Skin epidermis (tissue), 12 donors: ENCODE data around the gene SLC17A9.

Experiments used
- H3K27ac ChIP-seq, 21 experiments: fragments of 200-600 bp; sonication (generic) in 11 of 21; one replicate each; pipeline ENCODE4 v1.5.0; 2020; ENCODE audit warnings: mild to moderate bottlenecking in 3 of 21, inconsistent platforms in 2 of 21, moderate library complexity in 2 of 21
- H3K4me3 ChIP-seq, 7 experiments: fragments of 200-600 bp; sonication (generic) in 2 of 7; one replicate each; pipeline ENCODE4 v1.5.0; 2020; ENCODE audit warnings: inconsistent platforms in 2 of 7, mild to moderate bottlenecking in 2 of 7, moderate library complexity in 1 of 7

SLC17A9 gene

GRCh38 chr20:62918831-62919230 is 33.7 kb upstream of the SLC17A9 start:
- H3K27ac ChIP-seq: peak overlapping the region in 4 of 21 experiments; percentile 2 to 69 (median 17)
- no peak overlapping the region for H3K4me3 ChIP-seq

- no peak overlapping the region for H3K4me3 ChIP-seq
- H3K27ac ChIP-seq: peak overlapping the region in 3 of 21 experiments; percentile 11 to 69 (median 25)
Observed at GRCh38 chr20:62920039-62920645, 32.4 kb upstream of the SLC17A9 start.

GRCh38 chr20:62921119-62921687 is 31.3 kb upstream of the SLC17A9 start:
- Histone ChIP-seq H3K27ac (peak overlapping the region in 3 of 21 experiments; percentile 4 to 37 (median 21)), H3K4me3 (no peak overlapping the region)

- H3K27ac ChIP-seq: peak overlapping the region in 17 of 21 experiments; percentile 17 to 100 (median 66)
- no peak overlapping the region for H3K4me3 ChIP-seq
Observed at GRCh38 chr20:62922451-62922921, 30.0 kb upstream of the SLC17A9 start.

- Histone ChIP-seq H3K4me3 (peak overlapping the region in 2 of 7 experiments; percentile 90 to 98), H3K27ac (peak overlapping the region in 18 of 21 experiments; percentile 17 to 100 (median 70))
Observed at GRCh38 chr20:62923059-62923668, 29.3 kb upstream of the SLC17A9 start.

GRCh38 chr20:62923669-62924441 is 28.7 kb upstream of the SLC17A9 start:
- H3K27ac ChIP-seq: peak overlapping the region in 19 of 21 experiments; percentile 37 to 100 (median 99)
- H3K4me3 ChIP-seq: peak overlapping the region; percentile 4 to 99 (median 90)

GRCh38 chr20:62924442-62925075 is 27.9 kb upstream of the SLC17A9 start:
- peak overlapping the region; percentile 86 to 99 (median 96) for H3K4me3 ChIP-seq

GRCh38 chr20:62925076-62925419 is 27.5 kb upstream of the SLC17A9 start:
- Histone ChIP-seq H3K27ac (peak overlapping the region in 20 of 21 experiments; percentile 95 to 100 (median 99)), H3K4me3 (peak overlapping the region; percentile 86 to 99 (median 96))

More at GRCh38 chr20:62924442-62925075, 27.9 kb upstream of the SLC17A9 start:
- H3K27ac ChIP-seq: peak overlapping the region in 20 of 21 experiments; percentile 37 to 100 (median 99)

- H3K4me3 ChIP-seq: peak overlapping the region; percentile 86 to 99 (median 96)
- H3K27ac ChIP-seq: peak overlapping the region; percentile 86 to 100 (median 99)
Observed at GRCh38 chr20:62925420-62926228, 26.9 kb upstream of the SLC17A9 start.

- peak within 1 kb of the TSS; percentile 86 to 99 (median 96) for H3K4me3 ChIP-seq
- peak within 1 kb of the TSS; percentile 86 to 100 (median 99) for H3K27ac ChIP-seq
Observed at GRCh38 chr20:62926229-62927127, 26.0 kb upstream of the SLC17A9 start, which contains the start of gene DIDO1. DIDO1 (minus strand) TSS chr20:62926505.

GRCh38 chr20:62927128-62927705 is 25.3 kb upstream of the SLC17A9 start:
- Histone ChIP-seq H3K27ac (peak overlapping the region in 20 of 21 experiments; percentile 95 to 100 (median 99)), H3K4me3 (peak overlapping the region; percentile 86 to 99 (median 96))

GRCh38 chr20:62928246-62928939 is 24.1 kb upstream of the SLC17A9 start:
- H3K27ac ChIP-seq: peak overlapping the region in 20 of 21 experiments; percentile 24 to 100 (median 84)

GRCh38 chr20:62929051-62929538 is 23.4 kb upstream of the SLC17A9 start:
- Histone ChIP-seq H3K4me3 (peak overlapping the region; percentile 35 to 62 (median 50)), H3K27ac (peak overlapping the region in 20 of 21 experiments; percentile 24 to 100 (median 84))

More at GRCh38 chr20:62928246-62928939, 24.1 kb upstream of the SLC17A9 start:
- H3K4me3 ChIP-seq: peak overlapping the region; percentile 35 to 62 (median 50)

- Histone ChIP-seq H3K27ac (peak overlapping the region in 1 of 21 experiments; percentile 91), H3K4me3 (no peak overlapping the region)
Observed at GRCh38 chr20:62931464-62931863, 21.0 kb upstream of the SLC17A9 start.

GRCh38 chr20:62933966-62934365 is 18.5 kb upstream of the SLC17A9 start:
- H3K4me3 ChIP-seq: no peak overlapping the region
- no peak overlapping the region for H3K27ac ChIP-seq
